Gastroesophageal sphincter (tissue), 4 donors: Measurements from ENCODE around the gene PIP4K2B. TPM values are rescaled to one million over a fixed set of nuclear protein-coding genes. Genes with fewer than 3 reads are reported as not detected.
"Not testable (repeated sequence)": the region's sequence is repeated elsewhere in the genome, so short reads cannot be mapped to it uniquely, and the experiment has no call there.

ENCODE experiments used
- ATAC-seq: fragments of 150-250 bp; one replicate; pipeline ENCODE4 v1.9.1; 2016; ENCODE audit warnings: mild to moderate bottlenecking, moderate library complexity
- H3K27ac ChIP-seq, 4 donors: fragments of 200-600 bp; sonication (generic) in 3 of 4; 1 replicate in 3 of 4; 2 replicates in 1 of 4; pipeline ENCODE4 v1.5.1; 2016 to 2019
- H3K27me3 ChIP-seq: fragments of 200-600 bp; sonication (generic); one replicate; pipeline ENCODE4 v1.5.1; 2019
- H3K36me3 ChIP-seq, 2 donors: fragments of 200-600 bp; sonication (generic); one replicate each; pipeline ENCODE4 v1.5.1; 2019; ENCODE audit warnings: control low read depth in 1 of 2
- H3K4me1 ChIP-seq, 3 donors: fragments of 200-600 bp; sonication (generic); 1 replicate in 2 of 3; 2 replicates in 1 of 3; pipeline ENCODE4 v1.5.1; 2016 to 2019; ENCODE audit warnings: control low read depth in 2 of 3
- H3K4me3 ChIP-seq, 2 donors: fragments of 200-600 bp; sonication (generic); one replicate each; pipeline ENCODE4 v1.5.1; 2019; ENCODE audit warnings: mild to moderate bottlenecking in 1 of 2, moderate library complexity in 1 of 2
- H3K9me3 ChIP-seq, 3 donors: fragments of 200-600 bp; sonication (generic); one replicate each; pipeline ENCODE4 v1.5.1; 2017 to 2019; ENCODE audit warnings: control low read depth in 2 of 3
- EP300 ChIP-seq: sonication (generic); formaldehyde crosslinking; IDR thresholded peaks from one replicate; pipeline ENCODE4 v1.6.1; 2017; ENCODE audit warnings: antibody characterized with exemption, mild to moderate bottlenecking
- POLR2A ChIP-seq, 2 donors: fragments of 450-650 bp; IDR thresholded peaks; one replicate each; pipeline ENCODE4 v1.6.1; 2017; ENCODE audit warnings: antibody characterized with exemption in 2 of 2, mild to moderate bottlenecking in 2 of 2, moderate library complexity in 1 of 2
- POLR2AphosphoS5 ChIP-seq: sonication (generic); formaldehyde crosslinking; IDR thresholded peaks from one replicate; pipeline ENCODE4 v1.6.1; 2017; ENCODE audit warnings: antibody characterized with exemption
- WGBS, 2 donors: methylation state at CpG; one replicate each; pipeline ENCODE4 v1.1.5; 2018; ENCODE audit warnings: low coverage in 1 of 2; 5-methylcytosine and 5-hydroxymethylcytosine counted together
- total RNA-seq, 4 donors: library from RNA; depleted of rRNA; stranded (reverse); fragments of >200 nt; gene quantifications; one replicate each; pipeline ENCODE4 v1.1.0, GENCODE V29; 2016
- TF ChIP-seq, protein P1 (sequence below), 4 experiments: fragments of 200-600 bp in 2 of 4; fragments of 450-650 bp in 2 of 4; sonication (generic) in 1 of 4; IDR thresholded peaks; one replicate each; pipeline ENCODE4 v1.5.1; 2017 to 2019; ENCODE audit warnings: antibody characterized with exemption in 4 of 4, mild to moderate bottlenecking in 2 of 4, moderate library complexity in 2 of 4

The PIP4K2B gene
- total RNA-seq, 4 donors from 2014 or later, result 43.9 to 80.3 (median 62.1) TPM

- Histone ChIP-seq H3K36me3 (peaks cover 0 to 42% of the 10 kb centered on the region in 2 donors), H3K4me1 (peaks cover 0 to 72% (median 17%) of the 10 kb centered on the region in 3 donors), H3K4me3 (peak within 1 kb of the TSS; percentile 73 to 81), H3K27me3 (no peaks in the 10 kb centered on the region), H3K9me3 (no peaks in the 10 kb centered on the region), H3K27ac (peak within 1 kb of the TSS; percentile 76 to 94 (median 92))
- TF ChIP-seq, protein P1, sequence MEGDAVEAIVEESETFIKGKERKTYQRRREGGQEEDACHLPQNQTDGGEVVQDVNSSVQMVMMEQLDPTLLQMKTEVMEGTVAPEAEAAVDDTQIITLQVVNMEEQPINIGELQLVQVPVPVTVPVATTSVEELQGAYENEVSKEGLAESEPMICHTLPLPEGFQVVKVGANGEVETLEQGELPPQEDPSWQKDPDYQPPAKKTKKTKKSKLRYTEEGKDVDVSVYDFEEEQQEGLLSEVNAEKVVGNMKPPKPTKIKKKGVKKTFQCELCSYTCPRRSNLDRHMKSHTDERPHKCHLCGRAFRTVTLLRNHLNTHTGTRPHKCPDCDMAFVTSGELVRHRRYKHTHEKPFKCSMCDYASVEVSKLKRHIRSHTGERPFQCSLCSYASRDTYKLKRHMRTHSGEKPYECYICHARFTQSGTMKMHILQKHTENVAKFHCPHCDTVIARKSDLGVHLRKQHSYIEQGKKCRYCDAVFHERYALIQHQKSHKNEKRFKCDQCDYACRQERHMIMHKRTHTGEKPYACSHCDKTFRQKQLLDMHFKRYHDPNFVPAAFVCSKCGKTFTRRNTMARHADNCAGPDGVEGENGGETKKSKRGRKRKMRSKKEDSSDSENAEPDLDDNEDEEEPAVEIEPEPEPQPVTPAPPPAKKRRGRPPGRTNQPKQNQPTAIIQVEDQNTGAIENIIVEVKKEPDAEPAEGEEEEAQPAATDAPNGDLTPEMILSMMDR (IDR thresholded peaks at IDR 0.05), result peak in 3 of 4 experiments; percentile 86 to 96 (median 96)
- peak; percentile 15 to 48 for TF ChIP-seq POLR2A (IDR thresholded peaks at IDR 0.05)
- peak; percentile 40 for TF ChIP-seq POLR2AphosphoS5
- no peak for TF ChIP-seq EP300
- WGBS, 2 donors, result 0% methylated on average over 6 of the region's 92 CpGs; no CpG with 5 or more reads in 1 of the 2 donors
- ATAC-seq, result peak; percentile 97
Measured at GRCh38 chr17:38729886-38730525, 69.3 kb downstream of the PIP4K2B start, which contains the start of gene CISD3. Gene CISD3 (plus strand): TSS chr17:38730341. CDS start chr17:38730359, 18 bp downstream.

GRCh38 chr17:38729368-38729885 lies 69.9 kb downstream of the PIP4K2B start:
- H3K36me3 ChIP-seq, result peaks cover 0 to 46% of the 10 kb centered on the region in 2 donors
- H3K27me3 ChIP-seq, result no peaks in the 10 kb centered on the region
- no peak for TF ChIP-seq POLR2A (IDR thresholded peaks at IDR 0.05)
- TF ChIP-seq, protein P1 (IDR thresholded peaks at IDR 0.05), result no peak
- no peak for TF ChIP-seq POLR2AphosphoS5
- TF ChIP-seq EP300, result no peak
- ATAC-seq, result no peak
- WGBS, 2 donors, result 15 to 24% methylated on average over 7 to 14 of the region's 14 CpGs
- H3K4me3 ChIP-seq, result peak overlapping the region; percentile 42 to 81
- peak overlapping the region; percentile 55 to 94 (median 92) for H3K27ac ChIP-seq
- no peaks in the 10 kb centered on the region for H3K9me3 ChIP-seq
- H3K4me1 ChIP-seq, result peaks cover 0 to 72% (median 20%) of the 10 kb centered on the region in 3 donors

DNA sequence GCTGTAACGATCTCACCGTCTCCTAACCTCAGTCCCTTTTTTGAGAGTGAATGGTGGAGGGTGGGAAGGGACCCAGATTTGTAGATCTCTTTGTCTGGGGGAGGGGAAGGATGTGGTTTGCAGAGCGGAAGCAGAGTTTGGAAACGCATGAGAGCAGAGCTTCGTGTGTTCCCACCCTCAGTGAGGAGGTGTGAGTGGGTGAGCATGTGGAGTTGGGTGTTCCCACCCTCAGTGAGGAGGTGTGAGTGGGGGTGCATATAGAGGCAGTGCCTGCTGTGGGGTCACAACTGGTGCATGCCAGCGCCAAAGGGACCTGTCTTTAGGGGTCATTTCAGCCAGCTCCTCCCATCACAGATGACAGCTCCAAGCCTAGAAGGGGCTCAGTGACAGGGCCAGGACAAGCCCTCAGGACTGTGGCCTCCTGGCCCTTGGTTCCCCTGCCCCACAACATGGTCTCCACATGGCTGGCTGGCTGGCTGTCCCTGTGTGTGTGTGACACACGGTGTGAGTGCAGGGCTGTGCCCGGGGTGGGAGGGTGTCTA lies 71.0 kb downstream of the PIP4K2B start:
- no peak for TF ChIP-seq EP300
- TF ChIP-seq POLR2AphosphoS5, result no peak
- TF ChIP-seq, protein P1 (IDR thresholded peaks at IDR 0.05), result no peak
- TF ChIP-seq POLR2A (IDR thresholded peaks at IDR 0.05), result no peak
- no peak for ATAC-seq
- Histone ChIP-seq H3K9me3 (no peaks in the 10 kb centered on the region), H3K36me3 (peaks cover 0 to 46% of the 10 kb centered on the region in 2 donors), H3K27ac (peak overlapping the region in 2 of 4 donors; percentile 91 to 92), H3K4me1 (peaks cover 0 to 68% (median 20%) of the 10 kb centered on the region in 3 donors), H3K4me3 (no peak overlapping the region), H3K27me3 (no peaks in the 10 kb centered on the region)
- 60% methylated on average over 5 of the region's 8 CpGs; no CpG with 5 or more reads in 1 of the 2 donors for WGBS, 2 donors

DNA sequence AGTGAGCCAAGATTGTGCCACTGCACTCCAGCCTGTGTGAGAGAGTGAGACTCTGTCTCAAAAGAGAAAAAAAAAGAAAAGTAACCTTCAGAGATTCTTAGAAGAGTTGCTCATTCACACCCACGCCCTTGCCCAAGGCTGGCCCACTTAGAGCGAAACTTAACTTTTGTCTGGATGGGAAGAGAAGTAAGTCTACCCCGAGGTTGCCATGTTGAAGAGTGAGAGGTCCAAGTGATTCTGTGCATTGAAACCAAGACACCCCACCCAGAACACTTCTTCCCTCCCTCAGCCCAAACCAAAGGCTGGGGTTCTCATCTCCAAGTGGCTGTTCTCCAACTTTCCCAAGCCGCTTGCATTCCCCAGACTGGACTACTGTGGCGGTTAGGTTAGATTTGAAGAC lies 71.6 kb downstream of the PIP4K2B start:
- Histone ChIP-seq H3K36me3 (peaks cover 0 to 46% of the 10 kb centered on the region in 2 donors), H3K4me3 (no peak overlapping the region), H3K27ac (peak overlapping the region in 2 of 4 donors; percentile 91 to 92), H3K9me3 (no peaks in the 10 kb centered on the region), H3K27me3 (no peaks in the 10 kb centered on the region), H3K4me1 (peaks cover 0 to 62% (median 20%) of the 10 kb centered on the region in 3 donors)
- TF ChIP-seq POLR2A (IDR thresholded peaks at IDR 0.05), result no peak
- no peak for TF ChIP-seq POLR2AphosphoS5
- no peak for TF ChIP-seq EP300
- TF ChIP-seq, protein P1 (IDR thresholded peaks at IDR 0.05), result no peak
- no peak for ATAC-seq
- WGBS, 2 donors, result 81 to 83% methylated on average over 3 of the region's 5 CpGs

DNA sequence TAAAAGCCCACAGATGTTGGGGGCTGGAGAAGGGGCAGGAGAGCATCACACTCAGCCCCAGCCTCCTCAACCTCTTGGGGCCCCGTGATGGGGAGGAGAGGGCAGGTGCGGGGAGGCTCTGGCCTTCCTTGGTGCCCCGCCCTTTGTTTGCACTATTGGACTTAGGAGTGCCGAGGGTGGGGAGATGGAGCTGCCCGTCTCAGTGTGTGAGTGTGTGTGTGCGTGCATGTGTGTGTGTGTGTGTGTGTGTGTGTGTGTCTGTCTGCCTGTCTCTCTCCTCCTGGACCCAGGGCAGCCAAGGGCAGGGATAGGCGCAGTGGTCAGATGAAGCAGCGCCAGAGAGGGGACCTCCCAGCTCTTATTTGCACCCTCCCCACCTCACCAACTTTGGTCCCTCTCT lies 73.2 kb downstream of the PIP4K2B start:
- not testable (repeated sequence) for H3K4me3 ChIP-seq, H3K27me3 ChIP-seq, H3K27ac ChIP-seq, ATAC-seq, H3K9me3 ChIP-seq
- H3K36me3 ChIP-seq, result peaks cover 0 to 59% of the 10 kb centered on the region in 2 donors
- H3K4me1 ChIP-seq, result peaks cover 0 to 46% (median 11%) of the 10 kb centered on the region in 3 donors
- no CpG with 5 or more reads among the region's 8 CpGs for WGBS, 2 donors
